ENCODE data around the gene MAZ. TPM values are rescaled to one million over a fixed set of nuclear protein-coding genes. Genes with fewer than 3 reads are reported as not detected.

The MAZ gene
- total RNA-seq, 1 donor from 2014 or later = 74.0 TPM

DNA sequence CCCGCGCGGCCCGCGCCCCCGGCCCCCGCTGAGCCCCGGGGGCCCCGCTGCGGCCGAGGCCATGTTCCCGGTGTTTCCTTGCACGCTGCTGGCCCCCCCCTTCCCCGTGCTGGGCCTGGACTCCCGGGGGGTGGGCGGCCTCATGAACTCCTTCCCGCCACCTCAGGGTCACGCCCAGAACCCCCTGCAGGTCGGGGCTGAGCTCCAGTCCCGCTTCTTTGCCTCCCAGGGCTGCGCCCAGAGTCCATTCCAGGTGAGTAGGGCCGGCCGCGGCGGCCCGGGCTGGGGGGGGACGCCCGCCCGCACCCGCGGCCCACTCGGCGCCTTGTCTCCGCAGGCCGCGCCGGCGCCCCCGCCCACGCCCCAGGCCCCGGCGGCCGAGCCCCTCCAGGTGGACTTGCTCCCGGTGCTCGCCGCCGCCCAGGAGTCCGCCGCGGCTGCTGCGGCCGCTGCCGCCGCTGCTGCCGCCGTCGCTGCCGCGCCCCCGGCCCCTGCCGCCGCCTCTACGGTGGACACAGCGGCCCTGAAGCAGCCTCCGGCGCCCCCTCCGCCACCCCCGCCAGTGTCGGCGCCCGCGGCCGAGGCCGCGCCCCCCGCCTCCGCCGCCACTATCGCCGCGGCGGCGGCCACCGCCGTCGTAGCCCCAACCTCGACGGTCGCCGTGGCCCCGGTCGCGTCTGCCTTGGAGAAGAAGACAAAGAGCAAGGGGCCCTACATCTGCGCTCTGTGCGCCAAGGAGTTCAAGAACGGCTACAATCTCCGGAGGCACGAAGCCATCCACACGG is 504 bp downstream of the MAZ start:
- ATAC-seq (ENCODE audit: poor library complexity) (no peak), DNase-seq (peak; percentile 71)
- intact Hi-C loops (cut with DNase I) = loop anchor here (10.0 kb wide), 1 partner anchor 1118 kb away; the partner anchor contains the start of gene FBXL19

DNA sequence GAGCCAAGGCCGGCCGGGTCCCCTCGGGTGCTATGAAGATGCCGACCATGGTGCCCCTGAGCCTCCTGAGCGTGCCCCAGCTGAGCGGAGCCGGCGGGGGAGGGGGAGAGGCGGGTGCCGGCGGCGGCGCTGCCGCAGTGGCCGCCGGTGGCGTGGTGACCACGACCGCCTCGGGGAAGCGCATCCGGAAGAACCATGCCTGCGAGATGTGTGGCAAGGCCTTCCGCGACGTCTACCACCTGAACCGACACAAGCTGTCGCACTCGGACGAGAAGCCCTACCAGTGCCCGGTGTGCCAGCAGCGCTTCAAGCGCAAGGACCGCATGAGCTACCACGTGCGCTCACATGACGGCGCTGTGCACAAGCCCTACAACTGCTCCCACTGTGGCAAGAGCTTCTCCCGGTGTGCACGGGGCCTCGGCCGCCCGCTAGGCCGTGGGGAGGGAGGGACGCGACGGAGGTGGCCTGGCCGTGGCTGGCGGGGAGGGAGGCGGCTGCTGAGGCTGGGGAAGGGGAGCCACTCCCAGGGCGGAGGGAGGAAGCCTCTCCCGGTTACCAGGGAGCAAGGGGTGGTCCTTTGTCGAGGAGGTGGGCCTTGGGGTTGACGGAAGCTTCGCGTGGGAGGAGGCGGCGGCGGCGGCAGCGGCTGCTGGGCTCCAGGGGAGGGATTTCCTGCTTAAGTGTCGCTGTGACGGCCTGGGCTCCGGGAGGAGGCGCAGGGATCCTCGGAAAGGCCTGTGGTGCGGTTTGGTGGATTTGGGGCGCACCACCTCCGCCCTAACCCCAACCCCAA is 1.3 kb downstream of the MAZ start:
- DNase-seq = peak; percentile 93
- intact Hi-C loops (cut with DNase I) = loop anchor here (10.0 kb wide), 1 partner anchor 1117 kb away; the partner anchor contains the start of gene FBXL19
- peak; percentile 9 for ATAC-seq (ENCODE audit: poor library complexity)

DNA sequence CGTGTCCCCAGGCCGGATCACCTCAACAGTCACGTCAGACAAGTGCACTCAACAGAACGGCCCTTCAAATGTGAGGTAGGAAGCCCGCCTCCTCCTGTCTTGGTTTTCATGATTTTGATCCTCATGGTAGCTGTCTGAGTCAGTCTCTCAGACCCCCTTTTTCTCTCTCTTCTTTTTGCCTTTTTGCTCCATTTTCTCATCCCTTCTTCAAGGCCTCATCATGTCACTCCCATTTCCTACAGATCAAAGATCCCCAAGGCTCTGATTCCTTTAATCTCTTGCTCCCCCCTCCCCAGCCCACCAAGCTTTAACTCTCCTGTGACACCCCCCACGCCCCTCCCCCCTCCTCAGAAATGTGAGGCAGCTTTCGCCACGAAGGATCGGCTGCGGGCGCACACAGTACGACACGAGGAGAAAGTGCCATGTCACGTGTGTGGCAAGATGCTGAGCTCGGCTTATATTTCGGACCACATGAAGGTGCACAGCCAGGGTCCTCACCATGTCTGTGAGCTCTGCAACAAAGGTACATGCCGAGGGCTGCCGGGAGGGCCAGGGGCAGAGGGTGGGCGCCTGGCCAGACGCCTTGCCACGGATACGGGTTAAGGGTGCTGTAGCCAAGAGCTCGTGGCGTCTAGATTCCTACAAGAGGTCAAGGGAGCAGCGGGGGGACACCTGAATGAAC is 2.0 kb downstream of the MAZ start:
- ATAC-seq (ENCODE audit: poor library complexity) = no peak
- no peak for DNase-seq
- intact Hi-C loops (cut with DNase I) = loop anchor here (10.0 kb wide), 1 partner anchor 1116 kb away; the partner anchor contains the start of gene FBXL19

DNA sequence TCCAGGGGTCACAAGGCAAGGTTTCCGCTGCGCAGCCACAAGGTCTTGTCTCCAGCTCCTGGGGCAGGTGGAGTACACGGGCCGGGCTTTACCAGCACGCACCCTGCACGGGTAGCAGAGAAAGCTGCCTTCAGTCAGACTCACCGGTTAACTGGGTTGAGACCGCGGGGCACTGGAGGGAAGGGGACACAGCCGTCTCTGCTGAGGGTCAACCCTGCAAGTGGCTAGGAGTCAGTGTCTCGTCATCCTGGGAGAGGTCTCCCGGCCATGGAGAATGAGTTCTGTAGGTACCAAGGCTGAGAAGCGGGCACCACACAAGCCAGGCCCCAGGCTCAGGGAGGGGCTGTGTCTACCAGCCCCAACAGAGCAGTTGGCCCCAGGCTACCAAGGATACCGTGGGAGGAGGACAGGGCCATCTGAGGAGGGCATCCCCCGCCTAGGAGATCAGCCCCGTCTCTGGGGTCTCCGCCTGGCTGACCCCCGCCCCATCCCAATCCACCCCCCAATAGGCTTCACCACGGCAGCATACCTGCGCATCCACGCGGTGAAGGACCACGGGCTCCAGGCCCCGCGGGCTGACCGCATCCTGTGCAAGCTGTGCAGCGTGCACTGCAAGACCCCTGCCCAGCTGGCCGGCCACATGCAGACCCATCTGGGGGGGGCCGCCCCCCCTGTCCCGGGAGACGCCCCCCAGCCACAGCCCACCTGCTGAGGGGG is 2.9 kb downstream of the MAZ start:
- DNase-seq (no peak), ATAC-seq (ENCODE audit: poor library complexity) (no peak)
- intact Hi-C loops (cut with DNase I) = loop anchor here (10.0 kb wide), 1 partner anchor 1116 kb away; the partner anchor contains the start of gene FBXL19

DNA sequence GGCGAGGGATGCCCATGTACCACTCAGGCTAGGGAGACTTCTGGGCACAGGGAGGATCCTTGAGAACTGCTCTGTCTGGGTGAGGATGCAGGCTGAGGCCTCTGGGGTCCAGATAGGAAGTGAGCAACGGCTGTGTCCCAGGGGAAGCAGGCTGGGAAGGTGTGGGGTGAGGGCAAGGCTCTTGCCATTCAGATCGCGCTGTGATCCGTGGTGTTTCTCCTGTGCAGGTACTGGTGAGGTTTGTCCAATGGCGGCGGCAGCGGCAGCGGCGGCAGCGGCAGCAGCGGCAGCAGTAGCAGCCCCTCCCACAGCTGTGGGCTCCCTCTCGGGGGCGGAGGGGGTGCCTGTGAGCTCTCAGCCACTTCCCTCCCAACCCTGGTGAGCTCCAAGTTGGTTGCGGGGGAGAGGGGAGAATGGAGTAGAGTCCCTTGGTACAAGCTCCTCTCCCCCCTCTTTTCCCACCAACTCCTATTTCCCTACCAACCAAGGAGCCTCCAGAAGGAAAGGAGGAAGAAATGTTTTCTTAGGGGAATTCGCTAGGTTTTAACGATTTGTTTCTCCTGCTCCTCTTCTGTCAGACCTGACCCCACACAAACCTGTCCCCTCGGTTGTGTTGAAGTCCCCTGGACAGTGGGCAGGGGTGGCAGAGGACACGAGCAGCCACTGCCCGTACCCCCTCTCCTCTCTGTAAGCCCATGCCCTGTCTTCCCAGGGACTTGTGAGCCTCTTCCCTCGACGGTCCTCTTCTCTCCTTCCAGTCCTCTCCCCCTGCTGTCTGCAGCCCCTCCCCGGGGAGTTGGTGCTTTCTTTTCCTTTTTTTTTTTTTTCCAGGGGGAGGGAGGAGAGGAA is 3.7 kb downstream of the MAZ start:
- ATAC-seq (ENCODE audit: poor library complexity) (no peak), DNase-seq (no peak)
- intact Hi-C loops (cut with DNase I) = loop anchor here (10.0 kb wide), 2 partner anchors 185 to 1115 kb away; partner anchors contain the start of genes FBXL19, HIRIP3 and INO80E

DNA sequence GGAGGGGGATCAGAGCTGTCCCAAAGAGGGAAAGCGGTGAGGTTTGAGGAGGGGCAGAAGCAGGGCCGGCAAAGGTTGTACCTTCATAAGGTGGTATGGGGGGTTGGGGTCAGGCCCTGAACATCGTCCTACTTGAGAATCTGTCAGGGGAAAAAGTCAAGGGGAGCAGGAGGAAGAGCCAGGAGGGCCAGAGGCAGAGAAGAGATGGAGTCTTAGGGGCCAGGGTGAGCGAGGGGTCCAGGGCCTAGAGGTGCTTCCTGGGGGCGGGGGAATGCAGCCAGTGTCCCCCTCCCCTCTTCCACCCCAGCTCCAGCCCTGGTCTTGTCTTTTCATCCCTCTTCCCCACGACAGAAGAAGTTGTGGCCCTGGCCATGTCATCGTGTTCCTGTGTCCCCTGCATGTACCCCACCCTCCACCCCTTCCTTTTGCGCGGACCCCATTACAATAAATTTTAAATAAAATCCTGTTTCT is 4.4 kb downstream of the MAZ start:
- ATAC-seq (ENCODE audit: poor library complexity) = no peak
- no peak for DNase-seq
- intact Hi-C loops (cut with DNase I) = loop anchor here (10.0 kb wide), 1 partner anchor 184 kb away; the partner anchor contains the start of genes HIRIP3 and INO80E

DNA sequence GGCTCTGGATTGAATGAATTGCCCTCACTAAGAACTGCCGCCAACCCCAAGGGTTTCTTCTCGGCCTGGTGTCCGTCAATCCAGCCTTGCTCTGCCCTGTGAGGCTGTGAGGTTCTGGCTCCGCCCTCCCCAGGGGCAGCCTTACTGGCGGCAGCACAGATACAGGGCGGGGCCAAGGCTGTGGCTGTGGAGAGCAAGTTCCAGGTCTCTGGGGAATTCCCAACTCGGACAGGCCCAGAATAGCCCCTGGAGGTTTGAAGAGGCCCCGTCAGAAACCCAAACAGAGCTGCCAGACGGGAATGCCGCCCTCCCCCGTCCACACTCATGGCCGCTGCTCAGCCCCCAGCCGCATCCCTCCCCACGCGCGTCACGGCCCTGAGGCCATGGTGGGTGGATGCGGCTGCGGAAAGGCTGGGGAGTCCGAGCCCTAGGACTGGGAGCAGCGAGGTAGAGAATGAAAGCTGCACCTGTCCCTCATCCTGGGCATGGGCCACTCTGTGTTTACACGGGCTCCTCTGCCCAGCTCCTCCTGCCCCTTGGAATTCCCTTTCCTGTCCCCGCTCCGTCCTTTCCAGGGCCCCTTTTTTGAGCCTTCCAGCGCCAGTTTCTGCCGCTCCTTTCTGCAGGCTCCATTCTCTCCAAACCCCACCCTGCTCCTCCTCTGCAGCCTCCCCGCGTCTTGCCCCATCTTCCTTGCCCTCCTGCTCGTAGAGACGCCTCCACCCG is 5.0 kb downstream of the MAZ start:
- peak; percentile 73 for ATAC-seq (ENCODE audit: poor library complexity)
- intact Hi-C loops (cut with DNase I) = loop anchor here (10.0 kb wide), 1 partner anchor 183 kb away; the partner anchor contains the start of genes HIRIP3 and INO80E
- DNase-seq = peak; percentile 98

DNA sequence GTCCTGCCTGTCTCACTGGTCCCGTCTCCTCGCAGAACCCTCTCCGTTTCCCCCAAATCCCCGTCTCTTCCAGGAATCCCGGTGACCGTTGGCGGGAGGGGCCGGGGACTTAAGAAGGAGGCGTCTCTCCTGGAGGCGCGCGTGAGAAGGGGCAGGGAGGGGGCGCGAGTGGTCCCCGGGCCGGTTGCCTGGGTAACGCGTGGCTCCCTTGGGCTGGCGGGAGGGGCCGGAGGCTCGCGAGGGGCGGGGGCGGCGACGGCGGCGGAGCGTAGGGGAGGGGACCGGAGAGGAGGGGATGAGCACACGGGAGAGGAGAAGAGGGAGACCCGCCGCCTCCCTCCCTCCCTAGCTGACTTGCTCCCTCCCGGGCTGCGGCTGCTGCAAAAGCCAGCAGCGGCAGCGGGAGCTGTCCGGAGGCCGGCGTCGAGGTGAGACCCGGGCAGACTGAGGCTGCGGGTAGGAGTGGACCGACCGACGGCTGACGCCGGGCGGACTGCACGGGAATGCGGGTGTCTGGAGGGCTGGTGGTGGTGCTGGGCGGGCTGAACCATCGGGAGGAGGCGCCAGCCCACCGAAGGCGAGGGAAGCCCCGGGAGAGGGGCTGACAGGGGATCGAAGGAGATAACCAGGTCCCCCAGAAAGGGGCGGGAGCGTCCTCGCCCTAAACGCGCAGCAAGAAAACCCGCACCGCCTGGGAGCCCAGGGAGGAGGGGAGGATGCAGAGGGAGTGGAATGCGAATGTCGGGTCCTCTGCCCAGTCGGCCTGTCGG is 5.8 kb downstream of the MAZ start, which contains the start of gene PRRT2:
Gene PRRT2, plus strand, starts transcription at position 298 of the 770 bp plus-strand sequence. CDS start 862 bp downstream, outside the sequence.
- intact Hi-C loops (cut with DNase I) = loop anchor here (10.0 kb wide), 1 partner anchor 183 kb away; the partner anchor contains the start of genes HIRIP3 and INO80E
- peak; percentile 2 for ATAC-seq (ENCODE audit: poor library complexity)

DNA sequence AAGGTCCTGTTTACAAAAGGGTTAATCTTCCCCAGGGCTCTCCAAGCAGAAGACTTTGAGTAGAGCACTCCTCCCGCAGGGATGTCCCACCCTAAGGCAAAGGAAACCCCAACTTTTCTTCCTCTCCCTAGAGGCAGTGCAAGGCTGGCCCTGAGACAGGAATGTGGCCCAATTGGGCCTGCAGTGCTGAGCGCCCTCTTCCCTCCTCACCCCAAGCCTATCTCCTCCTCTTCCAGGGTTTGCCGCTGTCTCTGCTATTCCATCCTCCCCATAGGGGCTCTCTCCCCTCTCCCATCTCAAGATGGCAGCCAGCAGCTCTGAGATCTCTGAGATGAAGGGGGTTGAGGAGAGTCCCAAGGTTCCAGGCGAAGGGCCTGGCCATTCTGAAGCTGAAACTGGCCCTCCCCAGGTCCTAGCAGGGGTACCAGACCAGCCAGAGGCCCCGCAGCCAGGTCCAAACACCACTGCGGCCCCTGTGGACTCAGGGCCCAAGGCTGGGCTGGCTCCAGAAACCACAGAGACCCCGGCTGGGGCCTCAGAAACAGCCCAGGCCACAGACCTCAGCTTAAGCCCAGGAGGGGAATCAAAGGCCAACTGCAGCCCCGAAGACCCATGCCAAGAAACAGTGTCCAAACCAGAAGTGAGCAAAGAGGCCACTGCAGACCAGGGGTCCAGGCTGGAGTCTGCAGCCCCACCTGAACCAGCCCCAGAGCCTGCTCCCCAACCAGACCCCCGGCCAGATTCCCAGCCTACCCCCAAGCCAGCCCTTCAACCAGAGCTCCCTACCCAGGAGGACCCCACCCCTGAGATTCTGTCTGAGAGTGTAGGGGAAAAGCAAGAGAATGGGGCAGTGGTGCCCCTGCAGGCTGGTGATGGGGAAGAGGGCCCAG is 6.7 kb downstream of the MAZ start:
- intact Hi-C loops (cut with DNase I) = loop anchor here (10.0 kb wide), 1 partner anchor 182 kb away; the partner anchor contains the start of genes HIRIP3 and INO80E
- ATAC-seq (ENCODE audit: poor library complexity) (no peak), DNase-seq (peak; percentile 27)

More for the DNA sequence above, 5.8 kb downstream of the MAZ start, which contains the start of gene PRRT2:
- peak; percentile 75 for DNase-seq

DNA sequence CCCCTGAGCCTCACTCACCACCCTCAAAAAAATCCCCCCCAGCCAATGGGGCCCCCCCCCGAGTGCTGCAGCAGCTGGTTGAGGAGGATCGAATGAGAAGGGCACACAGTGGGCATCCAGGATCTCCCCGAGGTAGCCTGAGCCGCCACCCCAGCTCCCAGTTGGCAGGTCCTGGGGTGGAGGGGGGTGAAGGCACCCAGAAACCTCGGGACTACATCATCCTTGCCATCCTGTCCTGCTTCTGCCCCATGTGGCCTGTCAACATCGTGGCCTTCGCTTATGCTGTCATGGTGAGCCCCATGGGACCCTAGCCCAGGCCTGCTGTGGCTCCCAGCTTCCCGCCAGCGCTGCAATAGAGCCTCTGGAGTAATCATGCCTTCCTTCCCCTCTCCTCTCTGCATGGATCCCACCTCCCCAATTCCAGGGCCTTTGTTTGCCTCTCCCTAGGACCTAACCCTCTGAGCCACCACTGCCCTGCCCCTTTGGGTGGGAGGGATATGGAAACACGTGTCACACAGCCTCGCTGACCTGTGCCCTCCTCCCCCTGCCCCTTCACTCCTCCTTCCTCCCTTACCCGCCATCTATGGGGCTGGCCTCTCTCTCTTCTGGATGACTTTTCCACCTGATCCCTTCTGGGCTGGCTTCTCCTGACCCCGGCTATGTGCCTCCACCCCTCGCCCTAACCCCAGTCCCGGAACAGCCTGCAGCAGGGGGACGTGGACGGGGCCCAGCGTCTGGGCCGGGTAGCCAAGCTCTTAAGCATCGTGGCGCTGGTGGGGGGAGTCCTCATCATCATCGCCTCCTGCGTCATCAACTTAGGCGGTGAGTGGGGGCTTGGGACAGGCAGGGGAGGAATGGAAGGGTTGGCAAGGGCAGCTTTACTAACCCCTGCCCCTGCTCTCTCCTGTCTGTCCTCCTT is 7.6 kb downstream of the MAZ start:
- DNase-seq = no peak
- ATAC-seq (ENCODE audit: poor library complexity) = no peak
- intact Hi-C loops (cut with DNase I) = loop anchor here (10.0 kb wide), 1 partner anchor 181 kb away; the partner anchor contains the start of genes HIRIP3 and INO80E

DNA sequence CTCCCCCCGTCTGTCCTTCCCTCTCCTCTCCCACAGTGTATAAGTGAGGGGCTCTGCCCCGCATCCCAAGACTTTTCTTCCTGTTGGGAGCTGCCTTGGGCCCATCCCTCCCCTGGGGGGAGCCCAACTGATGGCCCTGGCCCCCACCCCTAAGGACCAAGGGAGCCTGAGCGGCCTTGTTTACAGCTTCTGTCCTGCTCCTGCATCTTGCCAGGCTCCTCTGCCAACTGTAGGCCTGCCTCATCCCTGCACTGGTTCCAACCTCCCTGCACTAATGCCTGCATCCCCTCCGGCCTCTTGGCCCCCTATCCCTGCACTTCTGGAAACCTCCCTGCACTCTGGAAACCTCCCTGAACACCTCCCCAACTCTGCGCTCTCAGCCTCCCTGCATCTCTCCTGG is 8.3 kb downstream of the MAZ start:
- ATAC-seq (ENCODE audit: poor library complexity) (no peak), DNase-seq (no peak)
- intact Hi-C loops (cut with DNase I) = loop anchor here (10.0 kb wide), 1 partner anchor 180 kb away; the partner anchor contains the start of genes HIRIP3 and INO80E

DNA sequence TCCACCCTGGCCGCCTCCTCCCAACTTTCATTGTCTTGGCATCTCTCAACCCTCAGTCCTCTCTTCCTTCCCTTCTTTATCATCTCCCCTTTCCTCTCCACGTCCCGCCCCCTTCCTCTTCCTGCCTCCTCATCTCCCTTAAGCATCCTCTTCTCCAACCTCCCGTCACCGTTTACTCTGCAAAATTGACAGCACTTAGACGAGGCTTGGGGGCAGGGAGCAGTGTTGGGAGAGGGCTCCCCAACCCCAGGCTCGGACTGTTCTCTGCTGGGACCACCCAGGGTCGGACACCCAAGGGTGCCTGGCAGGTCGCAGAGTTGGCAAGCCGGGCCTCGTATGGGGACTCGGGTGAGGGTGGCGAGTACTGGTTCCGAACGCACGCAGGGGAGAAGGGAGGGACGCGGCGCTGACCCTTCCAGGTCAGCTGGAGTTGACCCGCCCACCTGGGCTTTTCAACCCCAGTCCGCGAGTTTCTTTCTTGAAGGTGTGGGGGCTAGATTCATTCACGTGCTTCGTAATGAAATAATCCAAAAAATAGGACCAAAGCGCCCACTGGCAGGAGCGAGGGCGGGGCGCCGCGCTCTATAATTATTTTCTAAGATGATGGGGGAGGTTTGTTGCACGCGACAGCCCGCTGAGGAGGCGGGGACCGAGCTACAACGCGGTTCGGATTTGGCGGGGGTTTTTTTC is 8.8 kb downstream of the MAZ start:
- DNase-seq (peak; percentile 68), ATAC-seq (ENCODE audit: poor library complexity) (no peak)
- intact Hi-C loops (cut with DNase I) = loop anchor here (10.0 kb wide), 1 partner anchor 180 kb away; the partner anchor contains the start of genes HIRIP3 and INO80E
